ENCODE data around the gene CD163L1.
"Not testable (repeated sequence)": the region's sequence is repeated elsewhere in the genome, so short reads cannot be mapped to it uniquely, and the experiment has no call there.

The CD163L1 gene

GRCh38 chr12:7339675-7340074 is 104.3 kb downstream of the CD163L1 start:
- no peak for TF ChIP-seq CTCF (IDR thresholded peaks at IDR 0.05; ENCODE audit: low read depth, low read length, missing control alignments)
- DNase-seq (ENCODE audit: low read depth) = no peak
- H3K4me3 ChIP-seq (ENCODE audit: low read depth, low read length) = no peak overlapping the region

GRCh38 chr12:7337790-7338189 is 106.2 kb downstream of the CD163L1 start:
- H3K4me3 ChIP-seq (ENCODE audit: low read depth, low read length); DNase-seq (ENCODE audit: low read depth): not testable (repeated sequence)

- no peak for TF ChIP-seq CTCF (IDR thresholded peaks at IDR 0.05; ENCODE audit: low read depth, low read length, missing control alignments)
- no peak overlapping the region for H3K4me3 ChIP-seq (ENCODE audit: low read depth, low read length)
- DNase-seq (ENCODE audit: low read depth) = no peak
Measured at GRCh38 chr12:7327918-7328317, 116.0 kb downstream of the CD163L1 start.

DNA sequence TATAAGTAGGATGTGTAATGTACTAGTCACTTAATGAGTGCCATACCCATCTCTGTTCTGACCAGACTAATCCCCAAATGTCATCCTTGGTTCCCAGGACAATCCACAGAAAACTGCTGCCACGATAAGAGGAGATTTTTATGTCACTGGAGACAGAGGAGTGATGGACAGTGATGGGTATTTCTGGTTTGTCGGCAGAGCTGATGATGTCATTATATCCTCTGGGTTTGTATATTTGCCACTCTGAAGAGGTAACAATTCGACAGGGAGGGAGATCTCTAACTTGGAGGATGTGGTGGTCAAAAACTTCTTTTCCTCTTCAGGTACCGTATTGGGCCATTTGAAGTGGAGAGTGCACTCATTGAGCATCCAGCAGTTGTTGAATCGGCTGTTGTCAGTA is 119.8 kb downstream of the CD163L1 start:
- H3K4me3 ChIP-seq (ENCODE audit: low read depth, low read length) = no peak overlapping the region
- DNase-seq (ENCODE audit: low read depth) = no peak
- TF ChIP-seq CTCF (IDR thresholded peaks at IDR 0.05; ENCODE audit: low read depth, low read length, missing control alignments) = no peak

GRCh38 chr12:7322599-7322998 is 121.4 kb downstream of the CD163L1 start:
- DNase-seq (ENCODE audit: low read depth) = no peak
- no peak for TF ChIP-seq CTCF (IDR thresholded peaks at IDR 0.05; ENCODE audit: low read depth, low read length, missing control alignments)

GRCh38 chr12:7321624-7322023 is 122.3 kb downstream of the CD163L1 start:
- no peak for DNase-seq (ENCODE audit: low read depth)
- H3K4me3 ChIP-seq (ENCODE audit: low read depth, low read length) = no peak overlapping the region

More at GRCh38 chr12:7322599-7322998, 121.4 kb downstream of the CD163L1 start:
- H3K4me3 ChIP-seq (ENCODE audit: low read depth, low read length) = no peak overlapping the region

DNA sequence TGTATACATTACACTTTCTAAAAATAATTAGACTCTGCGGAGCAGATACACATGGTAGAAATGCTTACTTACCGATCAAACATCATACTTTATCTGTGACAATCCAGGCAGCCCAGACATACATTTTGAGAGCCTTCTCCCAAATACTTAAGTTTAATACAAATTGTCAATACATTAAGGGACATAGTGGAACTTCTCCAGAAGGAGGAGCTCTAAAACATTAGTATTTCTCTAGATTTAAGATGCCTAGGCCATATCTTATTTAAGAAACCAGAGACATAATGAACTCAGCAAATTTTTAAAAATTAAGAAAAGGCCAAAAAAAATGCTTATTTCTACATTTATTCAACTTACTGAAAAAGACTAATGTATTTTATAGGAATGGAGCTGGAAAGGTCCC is 124.0 kb downstream of the CD163L1 start:
- TF ChIP-seq CTCF (IDR thresholded peaks at IDR 0.05; ENCODE audit: low read depth, low read length, missing control alignments) = no peak
- DNase-seq (ENCODE audit: low read depth) = no peak
- no peak overlapping the region for H3K4me3 ChIP-seq (ENCODE audit: low read depth, low read length)

More at GRCh38 chr12:7321624-7322023, 122.3 kb downstream of the CD163L1 start:
- TF ChIP-seq CTCF (IDR thresholded peaks at IDR 0.05; ENCODE audit: low read depth, low read length, missing control alignments) = no peak

GRCh38 chr12:7310070-7310469 is 133.9 kb downstream of the CD163L1 start:
- H3K4me3 ChIP-seq (ENCODE audit: low read depth, low read length) = no peak overlapping the region
- DNase-seq (ENCODE audit: low read depth) = no peak
- no peak for TF ChIP-seq CTCF (IDR thresholded peaks at IDR 0.05; ENCODE audit: low read depth, low read length, missing control alignments)

All from GM12864 (cell line).